Right lobe of liver (tissue), 4 donors: ENCODE measurements around the gene C19orf67.

Source experiments
- POLR2A ChIP-seq: fragments of 450-650 bp; IDR thresholded peaks from one replicate; pipeline ENCODE4 v1.6.1; 2017; ENCODE audit warnings: antibody characterized with exemption, mild to moderate bottlenecking
- TF ChIP-seq, protein P1 (sequence below), 4 donors: fragments of 200-600 bp in 3 of 4; fragments of 450-650 bp in 1 of 4; IDR thresholded peaks; one replicate each; pipeline versions ENCODE4 v1.5.1 to v1.8.0; 2016 to 2022; ENCODE audit warnings: antibody characterized with exemption in 4 of 4, mild to moderate bottlenecking in 2 of 4
- donor health status: DM: no; HTN: no; CAD: no.
- donor health status: DM: no; HTN: no; CAD: no.
- donor health status: DM: no; HTN: yes; CAD: no.

DNA sequence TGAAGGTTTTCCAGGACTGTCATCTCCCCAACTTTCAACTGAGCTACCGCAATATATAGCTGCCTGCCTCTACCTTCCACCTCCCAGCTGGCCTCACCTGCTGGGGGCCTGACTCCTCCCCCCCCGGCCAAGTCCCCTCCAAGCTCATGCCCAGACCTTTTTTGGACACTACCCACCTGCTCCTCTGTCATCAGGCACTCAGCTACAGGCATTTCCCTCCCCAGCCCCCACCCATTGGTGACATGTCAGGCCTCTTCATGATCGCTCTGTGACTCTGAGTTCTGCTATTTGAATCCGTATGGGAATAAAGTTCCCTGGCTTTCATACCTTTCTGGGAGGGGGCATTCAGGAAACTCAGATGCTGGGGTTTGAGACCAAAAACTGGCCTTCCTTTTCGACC, 30.2 kb upstream of the C19orf67 start:
- TF ChIP-seq POLR2A, result no peak
- TF ChIP-seq, protein P1, sequence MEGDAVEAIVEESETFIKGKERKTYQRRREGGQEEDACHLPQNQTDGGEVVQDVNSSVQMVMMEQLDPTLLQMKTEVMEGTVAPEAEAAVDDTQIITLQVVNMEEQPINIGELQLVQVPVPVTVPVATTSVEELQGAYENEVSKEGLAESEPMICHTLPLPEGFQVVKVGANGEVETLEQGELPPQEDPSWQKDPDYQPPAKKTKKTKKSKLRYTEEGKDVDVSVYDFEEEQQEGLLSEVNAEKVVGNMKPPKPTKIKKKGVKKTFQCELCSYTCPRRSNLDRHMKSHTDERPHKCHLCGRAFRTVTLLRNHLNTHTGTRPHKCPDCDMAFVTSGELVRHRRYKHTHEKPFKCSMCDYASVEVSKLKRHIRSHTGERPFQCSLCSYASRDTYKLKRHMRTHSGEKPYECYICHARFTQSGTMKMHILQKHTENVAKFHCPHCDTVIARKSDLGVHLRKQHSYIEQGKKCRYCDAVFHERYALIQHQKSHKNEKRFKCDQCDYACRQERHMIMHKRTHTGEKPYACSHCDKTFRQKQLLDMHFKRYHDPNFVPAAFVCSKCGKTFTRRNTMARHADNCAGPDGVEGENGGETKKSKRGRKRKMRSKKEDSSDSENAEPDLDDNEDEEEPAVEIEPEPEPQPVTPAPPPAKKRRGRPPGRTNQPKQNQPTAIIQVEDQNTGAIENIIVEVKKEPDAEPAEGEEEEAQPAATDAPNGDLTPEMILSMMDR (IDR thresholded peaks at IDR 0.05), result no peak
